Skeletal muscle tissue (tissue), 4 donors: ENCODE results near the gene HSPA5. TPM values are rescaled to one million over a fixed set of nuclear protein-coding genes. Genes with fewer than 3 reads are reported as not detected.
"Not testable (repeated sequence)": the region's sequence is repeated elsewhere in the genome, so short reads cannot be mapped to it uniquely, and the experiment has no call there.

Source experiments
- H3K27ac ChIP-seq: one replicate; pipeline ENCODE4 v1.7.0; 2013; ENCODE audit warnings: mild to moderate bottlenecking, low read depth, low read length, inconsistent platforms
- H3K27me3 ChIP-seq, 3 donors: one replicate each; pipeline ENCODE4 v1.7.0; 2013; ENCODE audit warnings: low read length in 3 of 3; ENCODE audit not compliant: control insufficient read depth in 3 of 3, insufficient read depth in 3 of 3
- H3K36me3 ChIP-seq, 3 donors: one replicate each; pipeline ENCODE4 v1.7.0; 2013; ENCODE audit warnings: low read length in 3 of 3; ENCODE audit not compliant: control insufficient read depth in 3 of 3, insufficient read depth in 3 of 3
- H3K4me1 ChIP-seq, 3 donors: one replicate each; pipeline ENCODE4 v1.7.0; 2013; ENCODE audit warnings: low read length in 3 of 3, mild to moderate bottlenecking in 3 of 3; ENCODE audit not compliant: control insufficient read depth in 3 of 3, insufficient read depth in 3 of 3
- H3K4me3 ChIP-seq, 3 donors: one replicate each; pipeline ENCODE4 v1.7.0; 2013; ENCODE audit warnings: low read length in 3 of 3
- H3K9ac ChIP-seq, 3 donors: one replicate each; pipeline ENCODE4 v1.7.0; 2013; ENCODE audit warnings: low read length in 3 of 3, mild to moderate bottlenecking in 3 of 3, moderate library complexity in 2 of 3, low read depth in 1 of 3
- H3K9me3 ChIP-seq, 3 donors: one replicate each; pipeline ENCODE4 v1.7.0; 2013; ENCODE audit warnings: low read length in 3 of 3; ENCODE audit not compliant: control insufficient read depth in 3 of 3
- total RNA-seq: library from RNA; depleted of rRNA; stranded (reverse); fragments of >200 nt; gene quantifications from one replicate; pipeline ENCODE4 v1.2.3, GENCODE V29; 2014
- donor health status: Osteomylitis.

HSPA5 gene
- 48.5 TPM for total RNA-seq

DNA sequence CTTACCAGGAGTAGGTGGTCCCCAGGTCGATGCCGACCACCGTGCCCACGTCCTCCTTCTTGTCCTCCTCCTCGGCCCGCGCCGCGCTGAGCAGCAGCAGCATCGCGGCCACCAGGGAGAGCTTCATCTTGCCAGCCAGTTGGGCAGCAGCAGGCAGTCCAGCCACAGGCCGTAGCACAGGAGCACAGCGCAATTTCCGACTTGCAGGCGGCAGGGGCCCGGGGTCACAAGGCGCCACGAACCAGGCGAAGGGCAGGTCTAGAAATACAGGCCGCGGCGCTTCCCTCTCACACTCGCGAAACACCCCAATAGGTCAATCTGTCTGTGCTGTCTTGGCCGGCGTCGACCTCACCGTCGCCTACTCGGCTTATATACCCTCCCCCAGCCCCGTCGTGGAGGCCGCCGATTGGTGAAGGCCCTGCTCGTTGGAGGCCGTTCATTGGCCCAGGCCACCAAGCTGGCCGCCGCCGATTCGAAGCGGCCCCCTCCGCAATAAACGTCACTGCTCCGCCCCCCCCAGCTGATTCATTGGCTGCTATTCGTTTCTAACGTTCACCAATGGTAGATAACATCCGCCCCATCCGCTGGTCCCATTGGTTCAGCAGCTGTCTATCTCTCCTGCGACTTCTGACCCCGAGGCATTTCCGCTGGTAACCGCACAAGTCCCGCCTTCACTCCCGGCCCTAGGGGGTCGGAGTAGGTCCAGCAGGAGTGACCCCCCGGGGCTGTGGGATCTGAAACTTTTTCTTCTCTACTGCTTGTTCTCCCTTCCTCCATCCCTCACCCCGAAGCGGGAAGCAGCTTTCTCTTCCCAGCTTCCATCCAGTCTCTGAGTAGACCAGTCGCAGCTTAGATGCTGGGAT is at the start of gene HSPA5:
Gene HSPA5, minus strand, starts transcription at position 344 of the 863 bp plus-strand sequence. Its CDS starts 217 bp downstream, at position 127.
- H3K4me3 ChIP-seq, result peak within 1 kb of the TSS; percentile 99 to 100 (median 100)
- H3K27me3 ChIP-seq, result no peaks in the 10 kb centered on the region
- H3K4me1 ChIP-seq, result peaks cover 33 to 49% (median 46%) of the 10 kb centered on the region in 3 donors
- H3K9ac ChIP-seq, result peak within 1 kb of the TSS; percentile 98 to 100 (median 99)
- no peaks in the 10 kb centered on the region for H3K9me3 ChIP-seq
- peaks cover 20 to 39% (median 27%) of the 10 kb centered on the region in 3 donors for H3K36me3 ChIP-seq
- H3K27ac ChIP-seq, result peak within 1 kb of the TSS; percentile 97

GRCh38 chr9:125286935-125287433 is 45.8 kb upstream of the HSPA5 start:
- not testable (repeated sequence) for H3K27me3 ChIP-seq, H3K36me3 ChIP-seq, H3K4me1 ChIP-seq, H3K9ac ChIP-seq, H3K9me3 ChIP-seq
- peak overlapping the region; percentile 63 for H3K27ac ChIP-seq
- H3K4me3 ChIP-seq, result peak overlapping the region in 1 of 3 donors; percentile 29

GRCh38 chr9:125284855-125285254 is 43.7 kb upstream of the HSPA5 start:
- Histone ChIP-seq H3K36me3 (no peaks in the 10 kb centered on the region), H3K27me3 (no peaks in the 10 kb centered on the region), H3K27ac (no peak overlapping the region), H3K4me1 (peaks cover 6 to 9% (median 8%) of the 10 kb centered on the region in 3 donors), H3K9me3 (no peaks in the 10 kb centered on the region), H3K9ac (no peak overlapping the region), H3K4me3 (no peak overlapping the region)

- Histone ChIP-seq H3K4me3 (no peak overlapping the region), H3K4me1 (peaks cover 0 to 2% (median 2%) of the 10 kb centered on the region in 3 donors), H3K27ac (peak overlapping the region; percentile 21), H3K27me3 (no peaks in the 10 kb centered on the region), H3K9ac (peak overlapping the region in 1 of 3 donors; percentile 57), H3K9me3 (no peaks in the 10 kb centered on the region), H3K36me3 (no peaks in the 10 kb centered on the region)
Measured at GRCh38 chr9:125280945-125281344, 39.8 kb upstream of the HSPA5 start.

GRCh38 chr9:125277411-125277810 is 36.3 kb upstream of the HSPA5 start:
- no peak overlapping the region for H3K27ac ChIP-seq
- H3K36me3 ChIP-seq, result no peaks in the 10 kb centered on the region
- H3K27me3 ChIP-seq, result no peaks in the 10 kb centered on the region
- no peaks in the 10 kb centered on the region for H3K9me3 ChIP-seq
- peaks cover 2 to 3% (median 2%) of the 10 kb centered on the region in 3 donors for H3K4me1 ChIP-seq
- no peak overlapping the region for H3K4me3 ChIP-seq
- no peak overlapping the region for H3K9ac ChIP-seq

- Histone ChIP-seq H3K4me1 (peaks cover 2 to 3% (median 2%) of the 10 kb centered on the region in 3 donors), H3K36me3 (no peaks in the 10 kb centered on the region), H3K9ac (no peak overlapping the region), H3K4me3 (no peak overlapping the region), H3K27me3 (no peaks in the 10 kb centered on the region), H3K27ac (no peak overlapping the region), H3K9me3 (no peaks in the 10 kb centered on the region)
Measured at GRCh38 chr9:125276771-125277170, 35.6 kb upstream of the HSPA5 start.

DNA sequence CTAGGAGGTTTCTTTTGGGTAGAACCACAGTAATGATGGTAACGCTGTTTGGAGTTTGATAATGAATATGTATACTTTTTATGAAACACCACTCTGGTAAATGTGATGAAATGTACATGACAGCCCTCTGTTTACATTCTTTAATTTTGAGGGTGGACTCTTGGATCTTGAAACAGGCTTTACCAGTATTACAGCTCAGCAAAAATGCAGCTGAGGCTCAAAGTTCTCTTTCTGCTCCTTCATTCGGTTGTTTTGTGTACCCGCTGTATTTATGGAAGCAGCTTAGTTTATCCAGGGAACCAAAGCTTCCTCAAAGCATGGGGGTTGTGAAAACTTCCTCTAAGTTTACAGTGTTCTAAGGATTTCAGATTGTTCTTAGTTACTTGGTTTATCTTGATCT is 31.6 kb upstream of the HSPA5 start:
- Histone ChIP-seq H3K27ac (peak overlapping the region; percentile 10), H3K4me3 (no peak overlapping the region), H3K9me3 (no peaks in the 10 kb centered on the region), H3K27me3 (no peaks in the 10 kb centered on the region), H3K4me1 (peaks cover 5 to 6% (median 5%) of the 10 kb centered on the region in 3 donors), H3K36me3 (no peaks in the 10 kb centered on the region), H3K9ac (no peak overlapping the region)

DNA sequence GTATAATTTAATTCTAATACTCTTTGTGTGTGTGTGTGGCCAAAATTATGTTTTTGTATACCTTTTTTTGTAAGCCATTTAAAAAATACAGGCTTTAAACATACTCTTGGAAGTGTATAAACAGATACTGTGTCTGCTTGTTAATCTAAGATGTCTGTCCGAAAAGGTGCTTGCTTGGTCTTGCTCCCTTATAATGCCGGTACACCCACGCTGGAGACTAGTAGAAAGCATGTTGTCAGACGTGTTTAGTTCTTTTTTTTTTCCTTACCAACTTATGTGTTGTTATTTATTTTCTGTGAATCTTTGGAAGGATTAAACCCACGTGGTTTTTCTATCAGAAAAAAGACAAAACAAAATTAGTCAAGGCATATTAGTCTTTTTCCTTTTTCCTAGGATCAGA is 29.9 kb upstream of the HSPA5 start:
- Histone ChIP-seq H3K4me1 (peaks cover 5 to 6% (median 5%) of the 10 kb centered on the region in 3 donors), H3K27ac (no peak overlapping the region), H3K9me3 (no peaks in the 10 kb centered on the region), H3K36me3 (no peaks in the 10 kb centered on the region), H3K9ac (no peak overlapping the region), H3K27me3 (no peaks in the 10 kb centered on the region), H3K4me3 (no peak overlapping the region)

GRCh38 chr9:125269014-125269397 is 27.9 kb upstream of the HSPA5 start:
- H3K9ac ChIP-seq, result no peak overlapping the region
- peaks cover 5 to 10% (median 8%) of the 10 kb centered on the region in 3 donors for H3K4me1 ChIP-seq
- H3K36me3 ChIP-seq, result peaks cover 0 to 3% (median 0%) of the 10 kb centered on the region in 3 donors
- H3K4me3 ChIP-seq, result no peak overlapping the region
- no peaks in the 10 kb centered on the region for H3K9me3 ChIP-seq
- no peaks in the 10 kb centered on the region for H3K27me3 ChIP-seq
- no peak overlapping the region for H3K27ac ChIP-seq

GRCh38 chr9:125268394-125269013 is 27.4 kb upstream of the HSPA5 start:
- Histone ChIP-seq H3K9me3 (no peaks in the 10 kb centered on the region), H3K9ac (peak overlapping the region in 1 of 3 donors; percentile 65), H3K27me3 (no peaks in the 10 kb centered on the region), H3K36me3 (peaks cover 0 to 6% (median 0%) of the 10 kb centered on the region in 3 donors), H3K4me1 (peaks cover 8 to 14% (median 9%) of the 10 kb centered on the region in 3 donors), H3K4me3 (no peak overlapping the region), H3K27ac (no peak overlapping the region)
